Measurements from ENCODE around the gene FAXDC2.

The FAXDC2 gene

DNA sequence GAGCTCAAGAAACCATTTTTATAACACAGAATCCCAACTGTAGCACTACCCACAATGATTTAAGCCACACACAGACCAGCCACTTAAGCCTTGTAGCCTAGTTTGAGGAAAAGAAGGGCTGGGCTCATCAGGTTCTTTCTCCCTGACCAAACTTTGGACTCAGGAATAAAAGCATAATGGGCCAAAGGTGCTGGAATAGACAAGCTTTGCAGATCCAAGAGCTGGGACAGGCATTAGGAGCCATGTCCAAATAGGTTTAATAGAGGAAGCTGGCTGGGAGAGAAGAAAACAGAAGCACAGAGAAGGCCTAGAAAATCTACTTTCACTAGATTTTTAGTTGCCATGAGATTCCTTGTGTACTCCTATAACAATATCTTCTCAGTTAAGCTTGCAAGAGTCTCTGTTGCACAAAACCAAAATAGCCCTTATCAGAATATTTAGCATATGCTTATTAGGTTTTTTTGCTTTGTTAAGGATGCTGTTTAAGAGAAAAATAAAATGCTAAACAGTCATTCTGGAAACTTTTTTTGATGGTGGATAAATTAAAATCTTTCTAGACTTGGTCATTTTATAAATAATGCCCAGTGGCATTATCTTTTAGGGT lies 46.3 kb upstream of the FAXDC2 start:
- Histone ChIP-seq H4K20me1 (ENCODE audit: insufficient read depth, low read length) (no peaks in the 10 kb centered on the region), H3K9me3 (ENCODE audit: insufficient read depth, low read length) (no peaks in the 10 kb centered on the region), H3K4me1 (ENCODE audit: low read length) (no peaks in the 10 kb centered on the region), H3K27me3 (ENCODE audit: low read depth, low read length) (no peaks in the 10 kb centered on the region), H3K36me3 (replicated peaks; ENCODE audit: low read depth, low read length) (peaks cover 46% of the 10 kb centered on the region), H3K27ac (ENCODE audit: low read length) (no peak overlapping the region), H3K4me2 (ENCODE audit: low read length) (no peak overlapping the region), H3K79me2 (ENCODE audit: low read length) (no peaks in the 10 kb centered on the region), H3K9ac (ENCODE audit: low read length) (no peak overlapping the region), H3K4me3 (ENCODE audit: low read length) (no peak overlapping the region), H2AFZ (ENCODE audit: low read depth, low read length) (no peak overlapping the region)
- TF ChIP-seq, protein P1, sequence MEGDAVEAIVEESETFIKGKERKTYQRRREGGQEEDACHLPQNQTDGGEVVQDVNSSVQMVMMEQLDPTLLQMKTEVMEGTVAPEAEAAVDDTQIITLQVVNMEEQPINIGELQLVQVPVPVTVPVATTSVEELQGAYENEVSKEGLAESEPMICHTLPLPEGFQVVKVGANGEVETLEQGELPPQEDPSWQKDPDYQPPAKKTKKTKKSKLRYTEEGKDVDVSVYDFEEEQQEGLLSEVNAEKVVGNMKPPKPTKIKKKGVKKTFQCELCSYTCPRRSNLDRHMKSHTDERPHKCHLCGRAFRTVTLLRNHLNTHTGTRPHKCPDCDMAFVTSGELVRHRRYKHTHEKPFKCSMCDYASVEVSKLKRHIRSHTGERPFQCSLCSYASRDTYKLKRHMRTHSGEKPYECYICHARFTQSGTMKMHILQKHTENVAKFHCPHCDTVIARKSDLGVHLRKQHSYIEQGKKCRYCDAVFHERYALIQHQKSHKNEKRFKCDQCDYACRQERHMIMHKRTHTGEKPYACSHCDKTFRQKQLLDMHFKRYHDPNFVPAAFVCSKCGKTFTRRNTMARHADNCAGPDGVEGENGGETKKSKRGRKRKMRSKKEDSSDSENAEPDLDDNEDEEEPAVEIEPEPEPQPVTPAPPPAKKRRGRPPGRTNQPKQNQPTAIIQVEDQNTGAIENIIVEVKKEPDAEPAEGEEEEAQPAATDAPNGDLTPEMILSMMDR (IDR thresholded peaks at IDR 0.05; ENCODE audit: low read depth, low read length): no peak
- no peak for TF ChIP-seq EZH2phosphoT487 (IDR thresholded peaks at IDR 0.05; ENCODE audit: low read depth)

DNA sequence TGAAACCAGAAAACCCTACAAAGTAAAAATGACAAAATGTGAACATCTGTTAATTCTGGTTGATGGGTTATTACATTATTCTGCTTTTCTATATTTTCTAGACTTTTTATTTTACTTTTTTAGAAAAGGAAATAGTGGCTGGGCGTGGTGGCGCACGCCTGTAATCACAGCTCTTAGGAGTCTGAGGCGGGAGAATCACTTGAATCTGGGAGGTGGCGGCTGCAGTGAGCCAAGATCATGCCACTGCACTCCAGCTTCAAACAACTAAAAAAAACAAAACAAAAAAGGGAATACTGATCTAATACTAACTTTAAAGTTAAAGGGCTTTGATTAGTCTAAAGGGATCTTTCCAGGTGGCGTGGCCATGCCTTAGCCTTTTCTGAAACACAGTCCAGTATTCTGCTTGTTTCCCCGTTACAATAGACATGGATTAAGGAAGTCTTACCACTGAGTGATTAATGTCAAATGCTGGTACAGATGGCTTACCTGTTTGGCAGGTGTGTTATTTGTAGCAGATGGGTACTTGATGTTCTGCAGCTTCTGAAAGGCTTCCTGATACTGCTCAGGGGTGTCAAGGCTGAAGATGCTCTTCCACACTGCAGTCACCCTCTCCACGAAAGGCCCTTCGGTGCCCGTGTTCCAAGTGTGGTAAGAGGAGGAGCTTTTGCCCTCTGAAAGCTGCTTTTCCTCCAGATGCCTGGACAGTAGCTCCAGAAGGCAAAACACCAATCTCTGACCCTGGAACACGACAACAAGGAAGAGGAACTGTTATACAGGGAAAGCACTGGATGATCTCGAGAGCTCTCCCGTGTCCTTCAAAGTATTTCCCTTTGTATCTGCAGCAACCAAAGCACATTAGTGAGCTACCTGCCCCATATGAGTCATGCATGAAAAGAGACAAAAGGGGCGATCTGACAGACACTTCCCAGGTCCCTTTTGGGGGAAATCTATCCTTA lies 45.5 kb upstream of the FAXDC2 start:
- no peaks in the 10 kb centered on the region for H4K20me1 ChIP-seq (ENCODE audit: insufficient read depth, low read length)
- H3K4me2 ChIP-seq (ENCODE audit: low read length): no peak overlapping the region
- H3K4me1 ChIP-seq (ENCODE audit: low read length): no peaks in the 10 kb centered on the region
- H3K27me3 ChIP-seq (ENCODE audit: low read depth, low read length): no peaks in the 10 kb centered on the region
- H3K9me3 ChIP-seq (ENCODE audit: insufficient read depth, low read length): no peaks in the 10 kb centered on the region
- no peak overlapping the region for H3K27ac ChIP-seq (ENCODE audit: low read length)
- TF ChIP-seq EZH2phosphoT487 (IDR thresholded peaks at IDR 0.05; ENCODE audit: low read depth): no peak
- TF ChIP-seq, protein P1 (IDR thresholded peaks at IDR 0.05; ENCODE audit: low read depth, low read length): no peak
- H3K4me3 ChIP-seq (ENCODE audit: low read length): no peak overlapping the region
- H3K36me3 ChIP-seq (replicated peaks; ENCODE audit: low read depth, low read length): peaks cover 48% of the 10 kb centered on the region
- H3K9ac ChIP-seq (ENCODE audit: low read length): no peak overlapping the region
- no peaks in the 10 kb centered on the region for H3K79me2 ChIP-seq (ENCODE audit: low read length)
- no peak overlapping the region for H2AFZ ChIP-seq (ENCODE audit: low read depth, low read length)

DNA sequence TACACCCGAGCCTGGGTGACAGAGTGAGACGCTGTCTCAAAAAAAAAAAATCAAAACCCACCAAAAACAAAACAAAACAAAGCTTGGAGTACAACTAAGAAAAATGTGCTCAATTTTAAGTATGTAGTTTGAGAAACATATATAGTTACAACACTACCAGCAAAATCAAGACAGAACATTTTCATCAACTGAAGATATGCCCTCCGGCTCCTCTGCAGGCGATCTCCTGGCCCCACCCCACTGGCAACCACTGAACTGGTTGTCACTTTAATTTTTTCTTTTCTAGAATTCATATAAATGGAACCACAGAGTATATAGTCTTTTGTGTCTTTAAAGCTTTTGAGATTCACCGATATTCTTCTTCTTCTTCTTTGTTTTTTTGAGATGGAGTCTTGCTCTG lies 43.0 kb upstream of the FAXDC2 start:
- Histone ChIP-seq H3K4me2 (ENCODE audit: low read length) (no peak overlapping the region), H3K4me3 (ENCODE audit: low read length) (no peak overlapping the region), H3K9ac (ENCODE audit: low read length) (no peak overlapping the region), H3K9me3 (ENCODE audit: insufficient read depth, low read length) (no peaks in the 10 kb centered on the region), H3K79me2 (ENCODE audit: low read length) (no peaks in the 10 kb centered on the region), H3K27ac (ENCODE audit: low read length) (no peak overlapping the region), H2AFZ (ENCODE audit: low read depth, low read length) (no peak overlapping the region), H3K4me1 (ENCODE audit: low read length) (no peaks in the 10 kb centered on the region), H3K27me3 (ENCODE audit: low read depth, low read length) (no peaks in the 10 kb centered on the region), H4K20me1 (ENCODE audit: insufficient read depth, low read length) (no peaks in the 10 kb centered on the region), H3K36me3 (replicated peaks; ENCODE audit: low read depth, low read length) (peaks cover 40% of the 10 kb centered on the region)
- TF ChIP-seq EZH2phosphoT487 (IDR thresholded peaks at IDR 0.05; ENCODE audit: low read depth): no peak
- TF ChIP-seq, protein P1 (IDR thresholded peaks at IDR 0.05; ENCODE audit: low read depth, low read length): no peak

DNA sequence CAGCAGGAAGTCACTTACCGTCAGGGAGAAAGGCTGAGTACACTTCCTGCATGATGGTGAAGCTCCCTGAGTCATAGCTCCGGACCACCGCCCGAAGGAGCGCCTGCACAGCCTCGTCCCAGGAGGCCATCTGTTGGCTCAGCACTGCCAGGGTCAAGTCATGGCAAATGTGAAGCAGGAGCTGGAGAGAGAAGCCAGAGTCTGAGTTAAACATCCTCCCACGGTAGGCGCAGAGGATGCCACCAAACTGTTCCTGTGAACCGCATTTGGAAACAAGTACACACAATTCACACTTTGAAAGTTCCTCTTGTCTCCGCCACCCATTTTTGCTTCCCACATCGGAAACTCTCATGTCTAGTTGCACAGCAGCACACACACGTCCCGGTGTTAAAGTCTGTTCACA lies 42.0 kb upstream of the FAXDC2 start:
- TF ChIP-seq, protein P1 (IDR thresholded peaks at IDR 0.05; ENCODE audit: low read depth, low read length): no peak
- no peak for TF ChIP-seq EZH2phosphoT487 (IDR thresholded peaks at IDR 0.05; ENCODE audit: low read depth)
- Histone ChIP-seq H3K4me3 (ENCODE audit: low read length) (no peak overlapping the region), H3K27ac (ENCODE audit: low read length) (no peak overlapping the region), H4K20me1 (ENCODE audit: insufficient read depth, low read length) (no peaks in the 10 kb centered on the region), H3K4me2 (ENCODE audit: low read length) (no peak overlapping the region), H3K4me1 (ENCODE audit: low read length) (no peaks in the 10 kb centered on the region), H3K79me2 (ENCODE audit: low read length) (no peaks in the 10 kb centered on the region), H3K36me3 (replicated peaks; ENCODE audit: low read depth, low read length) (peaks cover 47% of the 10 kb centered on the region), H2AFZ (ENCODE audit: low read depth, low read length) (no peak overlapping the region), H3K9me3 (ENCODE audit: insufficient read depth, low read length) (no peaks in the 10 kb centered on the region), H3K27me3 (ENCODE audit: low read depth, low read length) (no peaks in the 10 kb centered on the region), H3K9ac (ENCODE audit: low read length) (no peak overlapping the region)
